Measurements from ENCODE around the gene MAP2K5. TPM values are rescaled to one million over a fixed set of nuclear protein-coding genes. Genes with fewer than 3 reads are reported as not detected.

Gene MAP2K5
- 3.2 and 6.3 TPM in 2 replicates for total RNA-seq (2014; rRNA removed; shearing (Covaris generic))

DNA sequence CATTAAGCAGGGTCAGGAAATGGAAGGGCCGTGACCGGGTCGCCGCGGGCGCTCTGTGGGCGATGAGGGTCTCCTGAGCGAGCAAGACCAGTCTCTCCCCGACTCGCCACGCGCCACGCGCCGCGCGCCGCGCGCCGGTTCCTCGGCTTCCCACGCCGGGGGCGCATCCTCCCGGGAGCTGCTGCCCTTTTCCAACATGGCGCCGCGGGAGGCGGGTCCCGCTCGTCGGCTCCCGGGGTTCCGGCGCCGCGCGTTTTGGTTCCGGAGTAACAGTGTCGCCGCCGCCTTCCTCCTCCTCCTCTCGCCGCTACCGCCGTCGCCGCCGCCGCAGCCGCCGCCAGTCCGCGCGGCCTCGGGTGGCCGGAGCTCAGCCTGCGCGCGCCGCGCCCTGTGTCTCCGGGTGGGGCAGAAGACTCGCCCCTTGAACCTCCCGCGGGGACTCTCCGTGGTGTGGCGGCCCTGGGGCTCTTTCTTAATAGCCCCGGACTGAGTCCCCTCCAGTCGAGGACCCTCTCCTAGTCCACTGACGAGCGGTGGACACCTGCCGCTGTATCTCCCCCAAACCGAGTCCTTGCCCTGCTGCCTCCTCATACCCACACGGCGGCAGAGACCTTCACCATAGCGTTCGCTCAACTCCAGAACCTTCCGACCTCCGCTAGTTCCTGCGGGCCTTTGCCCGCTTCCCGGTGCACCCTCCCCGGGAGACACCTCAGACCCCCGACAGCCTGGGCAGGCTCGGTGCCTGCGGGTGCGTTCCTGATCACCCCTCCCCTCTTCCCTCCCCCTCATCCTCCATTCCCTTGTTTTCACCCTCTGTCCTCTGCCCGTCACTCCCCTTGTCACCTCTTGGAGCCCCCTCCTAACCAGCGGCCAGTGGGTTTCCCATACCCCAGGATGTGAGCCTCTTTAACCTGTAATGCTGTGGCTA, at the start of gene MAP2K5:
Gene MAP2K5, plus strand, starts transcription at position 284 of the 928 bp plus-strand sequence. Its CDS starts 633 bp downstream, at position 917.
- H3K27me3 ChIP-seq (ENCODE audit: control insufficient read depth, insufficient read depth, low read length) = no peaks in the 10 kb centered on the region; the same call in 1 of the 2 replicates
- peak within 1 kb of the TSS; percentile 58 for H3K4me3 ChIP-seq (ENCODE audit: insufficient read depth, low read depth, low read length)
- DNase-seq = peak; percentile 89
- H3K36me3 ChIP-seq (replicated peaks; ENCODE audit: control insufficient read depth, insufficient read depth, low read length) = no peaks in the 10 kb centered on the region; the same call in 1 of the 2 replicates

DNA sequence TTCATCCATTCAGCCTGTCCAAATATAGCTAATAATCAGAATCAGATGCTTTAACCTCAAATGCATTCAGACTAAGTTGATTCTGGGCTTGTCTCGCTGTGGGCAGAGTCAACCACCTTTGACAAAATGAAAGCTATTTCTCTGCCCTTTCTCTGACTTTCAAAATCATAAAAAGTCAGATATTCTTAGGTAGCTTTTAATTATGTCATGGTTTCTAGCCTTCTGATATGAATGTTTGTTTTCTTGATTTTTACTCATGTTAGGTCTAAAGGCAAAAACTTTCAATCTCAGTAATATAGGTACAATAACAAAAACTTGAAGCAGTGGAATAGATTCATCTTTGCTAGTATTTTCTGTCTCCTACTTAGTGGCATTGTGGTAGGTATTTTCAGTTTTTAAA, 46.9 kb upstream of the MAP2K5 start:
- no peaks in the 10 kb centered on the region for H3K27me3 ChIP-seq (ENCODE audit: control insufficient read depth, insufficient read depth, low read length)
- H3K4me3 ChIP-seq (ENCODE audit: insufficient read depth, low read depth, low read length) = no peak overlapping the region
- H3K36me3 ChIP-seq (replicated peaks; ENCODE audit: control insufficient read depth, insufficient read depth, low read length) = no peaks in the 10 kb centered on the region
- no peak for DNase-seq

- Histone ChIP-seq H3K36me3 (replicated peaks; ENCODE audit: control insufficient read depth, insufficient read depth, low read length) (no peaks in the 10 kb centered on the region), H3K27me3 (ENCODE audit: control insufficient read depth, insufficient read depth, low read length) (no peaks in the 10 kb centered on the region), H3K4me3 (ENCODE audit: insufficient read depth, low read depth, low read length) (no peak overlapping the region)
- DNase-seq = peak; percentile 37
Measured at GRCh38 chr15:67501177-67501835, 41.2 kb upstream of the MAP2K5 start.

- H3K36me3 ChIP-seq (replicated peaks; ENCODE audit: control insufficient read depth, insufficient read depth, low read length) = no peaks in the 10 kb centered on the region
- no peak overlapping the region for H3K4me3 ChIP-seq (ENCODE audit: insufficient read depth, low read depth, low read length)
- peak; percentile 32 for DNase-seq
- H3K27me3 ChIP-seq (ENCODE audit: control insufficient read depth, insufficient read depth, low read length) = no peaks in the 10 kb centered on the region
Measured at GRCh38 chr15:67501836-67502461, 40.6 kb upstream of the MAP2K5 start.

GRCh38 chr15:67504056-67504455, 38.4 kb upstream of the MAP2K5 start:
- H3K27me3 ChIP-seq (ENCODE audit: control insufficient read depth, insufficient read depth, low read length) = no peaks in the 10 kb centered on the region
- DNase-seq = no peak
- H3K4me3 ChIP-seq (ENCODE audit: insufficient read depth, low read depth, low read length) = no peak overlapping the region
- no peaks in the 10 kb centered on the region for H3K36me3 ChIP-seq (replicated peaks; ENCODE audit: control insufficient read depth, insufficient read depth, low read length)

DNA sequence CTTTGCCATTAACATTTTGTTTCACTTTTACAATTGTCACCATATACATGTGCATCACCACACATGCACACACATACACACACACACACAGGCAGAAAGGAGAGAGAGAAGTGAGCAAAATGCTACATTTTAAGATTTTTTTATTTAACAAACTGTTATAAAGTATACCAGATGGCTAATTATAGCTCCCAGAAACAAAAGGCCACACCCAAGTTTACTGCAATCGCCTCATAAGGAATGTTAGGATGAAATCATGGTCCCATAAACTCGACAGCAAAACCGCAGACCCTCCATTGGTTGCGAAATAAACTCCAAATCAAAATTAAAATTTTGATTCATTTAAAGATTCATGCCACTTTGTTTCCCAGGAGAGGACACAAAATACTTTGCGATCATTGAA, 37.7 kb upstream of the MAP2K5 start:
- Histone ChIP-seq H3K4me3 (ENCODE audit: insufficient read depth, low read depth, low read length) (no peak overlapping the region), H3K36me3 (replicated peaks; ENCODE audit: control insufficient read depth, insufficient read depth, low read length) (no peaks in the 10 kb centered on the region), H3K27me3 (ENCODE audit: control insufficient read depth, insufficient read depth, low read length) (no peaks in the 10 kb centered on the region)
- DNase-seq = no peak

- Histone ChIP-seq H3K4me3 (ENCODE audit: insufficient read depth, low read depth, low read length) (no peak overlapping the region), H3K27me3 (ENCODE audit: control insufficient read depth, insufficient read depth, low read length) (no peaks in the 10 kb centered on the region), H3K36me3 (replicated peaks; ENCODE audit: control insufficient read depth, insufficient read depth, low read length) (no peaks in the 10 kb centered on the region)
- DNase-seq = no peak
Measured at GRCh38 chr15:67505675-67506572, 36.6 kb upstream of the MAP2K5 start.

DNA sequence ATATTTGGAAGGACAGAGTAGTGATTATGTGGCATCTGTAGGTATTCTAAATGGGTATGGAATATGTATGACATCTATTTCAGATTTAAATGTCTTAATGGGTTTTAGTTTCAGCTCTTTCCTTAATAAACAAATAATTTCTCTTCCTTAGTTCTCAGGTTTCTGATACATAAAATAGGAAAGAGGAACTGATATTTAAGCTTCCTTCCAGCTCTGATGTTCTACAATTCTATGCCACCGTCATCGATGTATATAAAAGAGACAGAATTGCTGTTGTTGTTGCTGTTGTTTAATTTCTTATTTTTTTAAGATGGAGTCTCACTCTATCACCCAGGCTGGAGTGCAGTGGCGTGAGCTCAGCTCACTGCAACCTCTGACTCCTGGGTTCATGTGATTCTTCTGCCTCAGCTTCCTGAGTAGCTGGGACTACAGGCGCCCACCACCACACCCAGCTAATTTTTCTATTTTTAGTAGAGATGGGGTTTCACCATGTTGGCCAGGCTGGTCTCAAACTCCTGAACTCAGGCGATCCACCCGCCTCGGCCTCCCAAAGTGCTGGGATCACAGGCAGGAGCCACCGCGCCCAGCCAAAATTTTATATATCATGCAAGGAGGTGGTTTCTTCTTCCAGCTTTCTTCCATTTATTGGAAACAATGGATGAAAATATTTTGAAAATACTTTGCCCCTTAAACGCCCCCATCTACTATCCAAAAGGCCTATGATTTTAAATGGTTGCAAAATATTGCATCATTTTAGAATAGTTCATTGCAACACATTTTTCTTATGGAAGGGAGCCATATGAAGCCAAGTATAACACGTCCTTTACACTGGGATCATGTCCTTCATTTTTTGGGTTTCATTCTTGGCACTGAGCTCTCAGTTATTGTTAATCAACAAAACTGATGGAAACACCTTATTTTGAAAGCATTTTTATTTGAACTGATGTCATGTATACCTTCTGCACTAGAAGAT, 35.4 kb upstream of the MAP2K5 start:
- H3K36me3 ChIP-seq (replicated peaks; ENCODE audit: control insufficient read depth, insufficient read depth, low read length) = no peaks in the 10 kb centered on the region
- DNase-seq = no peak
- no peak overlapping the region for H3K4me3 ChIP-seq (ENCODE audit: insufficient read depth, low read depth, low read length)
- no peaks in the 10 kb centered on the region for H3K27me3 ChIP-seq (ENCODE audit: control insufficient read depth, insufficient read depth, low read length)

DNA sequence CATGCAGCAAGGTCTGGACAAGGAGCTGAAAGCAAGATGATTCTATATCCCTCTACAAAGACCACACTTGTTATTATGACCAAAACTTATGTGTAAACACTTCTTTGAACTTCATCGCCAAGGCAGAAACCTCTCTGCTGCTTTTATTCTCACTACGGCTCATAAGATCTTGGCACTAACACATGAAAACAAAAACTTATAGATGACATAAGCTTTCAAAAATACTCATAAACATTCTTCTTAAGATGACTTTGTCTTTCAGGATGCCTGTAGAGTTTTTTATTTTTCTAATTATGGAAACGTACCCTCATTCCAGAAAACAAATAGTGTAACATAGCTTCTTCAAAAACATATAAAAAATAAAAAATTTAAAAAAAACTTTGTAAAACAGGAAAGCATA, 34.1 kb upstream of the MAP2K5 start:
- no peaks in the 10 kb centered on the region for H3K27me3 ChIP-seq (ENCODE audit: control insufficient read depth, insufficient read depth, low read length)
- H3K4me3 ChIP-seq (ENCODE audit: insufficient read depth, low read depth, low read length) = no peak overlapping the region
- H3K36me3 ChIP-seq (replicated peaks; ENCODE audit: control insufficient read depth, insufficient read depth, low read length) = no peaks in the 10 kb centered on the region
- no peak for DNase-seq

- H3K36me3 ChIP-seq (replicated peaks; ENCODE audit: control insufficient read depth, insufficient read depth, low read length) = no peaks in the 10 kb centered on the region
- DNase-seq = no peak
- no peak overlapping the region for H3K4me3 ChIP-seq (ENCODE audit: insufficient read depth, low read depth, low read length)
- no peaks in the 10 kb centered on the region for H3K27me3 ChIP-seq (ENCODE audit: control insufficient read depth, insufficient read depth, low read length)
Measured at GRCh38 chr15:67509918-67510317, 32.6 kb upstream of the MAP2K5 start.

DNA sequence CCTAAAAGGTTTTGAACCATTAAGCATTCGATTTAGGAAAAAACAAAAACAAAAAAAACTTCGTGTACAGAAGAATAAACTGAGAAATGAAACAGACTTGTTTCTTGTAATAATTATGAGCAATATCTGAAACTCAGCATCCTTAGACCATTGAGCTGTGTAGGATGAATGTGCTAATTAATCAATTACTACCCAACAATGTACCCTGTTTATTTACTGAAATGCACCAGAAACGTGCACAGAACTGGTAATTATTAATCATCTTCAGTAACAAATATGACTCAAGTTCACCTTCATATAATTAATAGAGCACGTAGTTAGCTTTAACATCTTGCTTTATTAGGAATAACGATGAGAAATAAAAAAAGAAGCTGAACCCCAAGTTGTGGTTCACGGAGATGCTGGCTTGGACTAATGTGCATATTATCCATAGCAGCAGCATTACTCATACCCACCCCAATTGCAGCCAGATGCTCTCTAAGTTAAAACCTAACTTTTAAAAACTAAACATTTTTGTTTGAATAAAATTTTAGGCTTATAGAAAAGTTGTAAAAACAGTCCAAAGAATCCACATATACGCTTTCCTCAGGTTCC, 31.8 kb upstream of the MAP2K5 start:
- DNase-seq = no peak
- H3K27me3 ChIP-seq (ENCODE audit: control insufficient read depth, insufficient read depth, low read length) = no peaks in the 10 kb centered on the region
- no peaks in the 10 kb centered on the region for H3K36me3 ChIP-seq (replicated peaks; ENCODE audit: control insufficient read depth, insufficient read depth, low read length)
- H3K4me3 ChIP-seq (ENCODE audit: insufficient read depth, low read depth, low read length) = no peak overlapping the region

- H3K36me3 ChIP-seq (replicated peaks; ENCODE audit: control insufficient read depth, insufficient read depth, low read length) = no peaks in the 10 kb centered on the region
- no peak overlapping the region for H3K4me3 ChIP-seq (ENCODE audit: insufficient read depth, low read depth, low read length)
- DNase-seq = no peak
- H3K27me3 ChIP-seq (ENCODE audit: control insufficient read depth, insufficient read depth, low read length) = no peaks in the 10 kb centered on the region
Measured at GRCh38 chr15:67511606-67512005, 30.9 kb upstream of the MAP2K5 start.

DNA sequence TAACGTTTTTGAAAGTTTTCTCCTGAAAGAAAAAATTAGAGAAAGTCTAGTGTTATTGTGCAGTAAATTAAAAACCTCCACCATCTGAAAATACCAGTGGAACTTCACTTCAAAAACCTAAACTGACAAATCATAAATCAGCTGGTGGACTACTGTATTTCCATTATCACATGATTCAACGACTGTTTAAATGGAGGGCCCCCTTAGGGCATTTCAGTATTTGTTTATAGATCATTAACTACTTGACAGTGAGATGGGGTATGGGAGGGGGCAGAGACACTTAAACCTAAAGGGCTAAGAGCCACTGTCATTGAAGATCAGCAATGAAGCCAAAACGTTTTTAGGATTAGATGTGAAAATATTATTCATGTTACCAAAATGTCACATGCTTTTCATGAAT, 30.4 kb upstream of the MAP2K5 start:
- Histone ChIP-seq H3K4me3 (ENCODE audit: insufficient read depth, low read depth, low read length) (no peak overlapping the region), H3K27me3 (ENCODE audit: control insufficient read depth, insufficient read depth, low read length) (no peaks in the 10 kb centered on the region), H3K36me3 (replicated peaks; ENCODE audit: control insufficient read depth, insufficient read depth, low read length) (no peaks in the 10 kb centered on the region)
- no peak for DNase-seq

Data from H7 (cell line).